GM10248 (cell line): ENCODE results near the gene ARPC5.
"Not testable (repeated sequence)": the region's sequence is repeated elsewhere in the genome, so short reads cannot be mapped to it uniquely, and the experiment has no call there.

Source experiments
- CTCF ChIA-PET: fragments of 300-600 bp; sonication (Branson Sonifier 250); formaldehyde crosslinking; extraction: SDS; loops from one replicate; lab custom pipeline; 2021; ENCODE audit warnings: antibody characterized with exemption; lab: Yijun Ruan, JAX
- POLR2A ChIA-PET: fragments of 350-650 bp; sonication (Branson Sonifier 250); formaldehyde crosslinking; extraction: SDS; loops from one replicate; lab custom pipeline; 2020; ENCODE audit warnings: antibody characterized with exemption; lab: Yijun Ruan, JAX
- DNase-seq: peaks from one replicate; pipeline ENCODE4 v3.0.0; 2012; ENCODE audit errors: extremely low spot score
- TF ChIP-seq, protein P1 (sequence below): IDR thresholded peaks from 2 replicates; pipeline ENCODE4 v1.5.1; 2012; ENCODE audit warnings: mild to moderate bottlenecking, low read depth; ENCODE audit errors: extremely low read depth, missing control alignments, control extremely low read depth

Gene ARPC5

DNA sequence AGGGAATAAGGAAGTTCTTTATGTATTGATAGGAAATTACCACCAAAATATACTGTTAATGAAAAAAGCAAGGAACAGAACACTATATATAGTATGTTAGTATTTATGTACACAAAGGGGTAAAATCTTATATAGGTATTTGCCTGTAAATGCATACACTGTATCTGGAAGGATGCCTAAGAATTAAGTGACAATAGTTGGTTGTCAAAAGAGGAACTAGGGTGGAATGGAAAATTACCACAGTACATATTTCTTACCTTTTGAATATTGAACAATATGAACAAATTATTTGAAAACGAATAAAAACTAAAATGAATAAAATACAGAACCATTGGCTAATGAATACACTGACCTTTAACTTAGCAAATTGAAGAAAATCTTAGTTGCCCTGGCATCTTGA is 13.6 kb downstream of the ARPC5 start:
- no peak for DNase-seq
- TF ChIP-seq, protein P1, sequence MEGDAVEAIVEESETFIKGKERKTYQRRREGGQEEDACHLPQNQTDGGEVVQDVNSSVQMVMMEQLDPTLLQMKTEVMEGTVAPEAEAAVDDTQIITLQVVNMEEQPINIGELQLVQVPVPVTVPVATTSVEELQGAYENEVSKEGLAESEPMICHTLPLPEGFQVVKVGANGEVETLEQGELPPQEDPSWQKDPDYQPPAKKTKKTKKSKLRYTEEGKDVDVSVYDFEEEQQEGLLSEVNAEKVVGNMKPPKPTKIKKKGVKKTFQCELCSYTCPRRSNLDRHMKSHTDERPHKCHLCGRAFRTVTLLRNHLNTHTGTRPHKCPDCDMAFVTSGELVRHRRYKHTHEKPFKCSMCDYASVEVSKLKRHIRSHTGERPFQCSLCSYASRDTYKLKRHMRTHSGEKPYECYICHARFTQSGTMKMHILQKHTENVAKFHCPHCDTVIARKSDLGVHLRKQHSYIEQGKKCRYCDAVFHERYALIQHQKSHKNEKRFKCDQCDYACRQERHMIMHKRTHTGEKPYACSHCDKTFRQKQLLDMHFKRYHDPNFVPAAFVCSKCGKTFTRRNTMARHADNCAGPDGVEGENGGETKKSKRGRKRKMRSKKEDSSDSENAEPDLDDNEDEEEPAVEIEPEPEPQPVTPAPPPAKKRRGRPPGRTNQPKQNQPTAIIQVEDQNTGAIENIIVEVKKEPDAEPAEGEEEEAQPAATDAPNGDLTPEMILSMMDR, result no peak
- ChIA-PET POLR2A (no interaction called here), CTCF (interaction anchor here (0.8 to 6.0 kb wide), 6 partner anchors 11 to 77 kb away, joined by 3 to 37 read pairs (median 5); no protein-coding TSS in a partner anchor)

DNA sequence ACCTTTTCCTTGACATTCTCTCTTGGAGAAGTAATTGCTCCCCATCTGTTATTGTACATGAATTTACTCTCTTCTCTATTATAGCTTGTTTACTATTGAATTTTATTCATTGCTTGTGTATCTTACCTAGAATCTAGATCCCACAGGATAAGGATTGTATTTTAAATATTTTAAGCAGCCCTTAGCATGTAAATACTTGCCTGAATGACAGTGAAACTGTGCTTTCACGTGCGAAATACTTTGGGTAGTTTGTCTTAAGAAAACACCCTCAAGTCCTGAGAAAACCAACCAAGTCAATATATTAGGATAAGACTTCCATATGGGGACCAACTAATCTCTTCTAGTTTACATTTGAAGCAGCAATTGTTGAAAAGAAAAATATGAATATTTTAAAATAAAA is 15.3 kb downstream of the ARPC5 start:
- TF ChIP-seq, protein P1, result no peak
- CTCF ChIA-PET, result interaction anchor here (0.9 to 6.0 kb wide), 5 partner anchors 8 to 151 kb away, joined by 3 to 37 read pairs (median 3); no protein-coding TSS in a partner anchor
- no peak for DNase-seq
- POLR2A ChIA-PET, result no interaction called here

DNA sequence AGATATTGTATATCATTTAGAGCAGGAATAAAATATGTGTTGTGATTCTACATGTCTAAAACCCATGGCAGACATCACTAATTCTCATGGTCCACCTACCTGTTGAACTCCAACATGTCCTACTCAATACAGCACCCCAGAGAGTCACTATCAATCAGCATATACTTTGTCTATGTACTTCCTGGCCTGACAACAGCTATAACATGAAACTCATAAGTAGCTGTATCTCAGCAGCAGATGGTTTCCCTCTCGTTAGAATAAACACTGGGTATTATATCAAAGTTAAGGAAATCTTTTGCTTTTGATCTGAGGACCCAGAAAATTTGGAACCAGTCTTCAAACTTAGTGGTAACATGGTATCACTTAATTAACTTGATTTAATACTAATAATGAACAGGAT is 15.8 kb downstream of the ARPC5 start:
- TF ChIP-seq, protein P1, result no peak
- ChIA-PET POLR2A (no interaction called here), CTCF (interaction anchor here (0.9 to 6.0 kb wide), 6 partner anchors 9 to 42 kb away, joined by 3 to 37 read pairs (median 4); no protein-coding TSS in a partner anchor)
- no peak for DNase-seq

DNA sequence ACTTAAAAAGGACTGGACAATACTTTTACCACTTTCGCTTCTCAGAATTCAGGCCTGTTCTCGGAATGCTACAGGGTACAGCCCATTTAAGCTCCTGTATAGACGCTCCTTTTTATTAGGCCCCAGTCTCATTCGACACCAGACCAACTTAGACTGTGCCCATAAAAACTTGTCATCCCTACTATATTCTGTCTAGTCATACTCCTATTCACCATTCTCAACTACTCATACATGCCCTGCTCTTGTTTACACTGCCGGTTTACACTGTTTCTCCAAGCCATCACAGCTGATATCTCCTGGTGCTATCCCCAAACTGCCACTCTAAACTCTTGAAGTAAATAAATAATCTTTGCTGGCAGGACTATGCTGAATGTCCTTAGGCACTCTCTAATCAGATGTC is 17.4 kb downstream of the ARPC5 start:
- POLR2A ChIA-PET, CTCF ChIA-PET, DNase-seq: not testable (repeated sequence)

DNA sequence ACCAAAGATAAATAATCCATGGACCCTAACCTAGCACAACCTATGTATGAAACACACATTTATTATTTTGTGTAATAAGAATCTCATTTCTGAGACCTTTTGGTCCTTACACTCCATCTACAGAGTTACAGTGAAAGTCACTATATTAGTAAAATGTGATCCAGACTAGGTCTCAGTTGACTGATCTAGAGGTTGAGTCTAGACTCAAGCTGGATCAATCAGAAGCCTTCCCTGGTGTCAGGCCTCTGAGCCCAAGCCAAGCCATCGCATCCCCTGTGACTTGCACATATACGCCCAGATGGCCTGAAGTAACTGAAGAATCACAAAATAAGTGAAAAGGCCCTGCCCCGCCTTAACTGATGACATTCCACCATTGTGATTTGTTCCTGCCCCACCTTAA is 22.6 kb downstream of the ARPC5 start:
- POLR2A ChIA-PET, DNase-seq, CTCF ChIA-PET: not testable (repeated sequence)

DNA sequence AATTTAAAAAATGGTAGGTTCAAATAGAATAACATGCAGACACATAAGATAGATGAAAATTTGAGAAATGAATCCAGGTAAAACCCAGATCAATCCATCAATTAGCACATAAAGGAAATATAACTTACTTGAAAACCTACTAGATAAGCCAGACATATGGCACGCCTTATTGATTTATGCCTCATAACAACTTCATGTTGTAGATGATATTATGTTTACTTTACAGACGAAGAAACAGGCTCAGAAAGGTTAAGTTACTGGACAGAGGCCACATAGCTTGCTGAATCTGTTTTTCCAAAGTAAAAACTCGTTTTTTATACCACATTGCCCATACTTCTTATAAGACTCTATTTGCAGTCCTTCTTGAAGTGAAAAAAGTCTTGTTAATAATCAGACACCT is 23.2 kb downstream of the ARPC5 start:
- POLR2A ChIA-PET, result no interaction called here
- CTCF ChIA-PET, result no interaction called here
- TF ChIP-seq, protein P1, result no peak

DNA sequence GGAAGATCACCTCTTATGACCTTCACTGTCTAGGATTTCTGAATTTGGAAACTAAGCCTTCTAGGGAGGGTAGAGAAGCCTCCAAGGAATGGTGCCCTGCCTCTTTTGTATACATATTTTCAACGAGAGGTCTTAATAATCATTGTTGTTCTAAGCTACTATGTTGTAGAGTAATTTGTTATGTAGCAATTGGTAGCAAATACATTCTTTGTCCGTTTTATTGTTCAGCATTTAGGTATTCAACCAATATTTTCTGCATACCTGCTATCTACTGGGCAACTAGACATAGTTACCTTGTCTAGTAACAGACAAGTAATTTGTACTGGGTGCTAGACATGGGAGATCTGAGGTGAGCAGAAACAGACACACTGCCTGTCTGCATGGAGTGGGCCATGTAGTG is 24.6 kb downstream of the ARPC5 start:
- ChIA-PET CTCF (interaction anchor here (0.7 to 3.2 kb wide), 6 partner anchors 8 to 93 kb away, joined by 3 to 16 read pairs (median 3); no protein-coding TSS in a partner anchor), POLR2A (no interaction called here)
- no peak for DNase-seq
- TF ChIP-seq, protein P1, result no peak

More for the DNA sequence above, 23.2 kb downstream of the ARPC5 start:
- no peak for DNase-seq
